Mesendoderm (in vitro differentiated cells): Measurements from ENCODE around the gene CREB3L1.

ENCODE experiments used
- DNase-seq: peaks from one replicate; pipeline ENCODE4 v3.0.0; 2013
- H2AK5ac ChIP-seq: 2 replicates; pipeline ENCODE4 v1.6.1; 2013; ENCODE audit warnings: low read length, inconsistent platforms
- H2BK120ac ChIP-seq: 2 replicates; pipeline ENCODE4 v1.6.1; 2013; ENCODE audit warnings: low read depth, mild to moderate bottlenecking, low read length, moderate library complexity, mixed read lengths
- H2BK15ac ChIP-seq: replicated peaks from 2 replicates; pipeline ENCODE4 v1.6.1; 2013; ENCODE audit warnings: low read depth, mild to moderate bottlenecking, moderate library complexity
- H2BK5ac ChIP-seq: 2 replicates; pipeline ENCODE4 v1.6.1; 2013; ENCODE audit warnings: low read length, inconsistent platforms
- H3K18ac ChIP-seq: 2 replicates; pipeline ENCODE4 v1.6.1; 2013; ENCODE audit warnings: mild to moderate bottlenecking, low read length, mixed read lengths
- H3K23ac ChIP-seq: one replicate; pipeline ENCODE4 v1.6.1; 2013; ENCODE audit warnings: low read length
- H3K27ac ChIP-seq: 2 replicates; pipeline ENCODE4 v1.5.1; 2013; ENCODE audit warnings: low read depth, mild to moderate bottlenecking, inconsistent platforms, low read length, moderate library complexity
- H3K27me3 ChIP-seq: 2 replicates; pipeline ENCODE4 v1.6.1; 2013; ENCODE audit warnings: low read length, control low read depth, mild to moderate bottlenecking, inconsistent platforms; ENCODE audit not compliant: insufficient read depth, poor library complexity
- H3K36me3 ChIP-seq: 2 replicates; pipeline ENCODE4 v1.6.1; 2013; ENCODE audit warnings: low read length, inconsistent platforms; ENCODE audit not compliant: control insufficient read depth, insufficient read depth
- H3K4ac ChIP-seq: one replicate; pipeline ENCODE4 v1.6.1; 2013; ENCODE audit warnings: low read depth, mild to moderate bottlenecking, low read length, moderate library complexity
- H3K4me1 ChIP-seq: 2 replicates; pipeline ENCODE4 v1.6.1; 2013; ENCODE audit warnings: low read depth, low read length, inconsistent platforms; ENCODE audit not compliant: control insufficient read depth
- H3K4me2 ChIP-seq: 2 replicates; pipeline ENCODE4 v1.6.1; 2013; ENCODE audit warnings: low read length
- H3K4me3 ChIP-seq: 2 replicates; pipeline ENCODE4 v1.5.1; 2013; ENCODE audit warnings: mild to moderate bottlenecking, low read length
- H3K56ac ChIP-seq: one replicate; pipeline ENCODE4 v1.6.1; 2013; ENCODE audit warnings: low read length
- H3K79me1 ChIP-seq: 2 replicates; pipeline ENCODE4 v1.6.1; 2013; ENCODE audit warnings: low read length, inconsistent platforms
- H3K79me2 ChIP-seq: 2 replicates; pipeline ENCODE4 v1.6.1; 2013; ENCODE audit warnings: mild to moderate bottlenecking, low read length; ENCODE audit not compliant: control insufficient read depth, insufficient read depth
- H3K9ac ChIP-seq: 2 replicates; pipeline ENCODE4 v1.6.1; 2013; ENCODE audit warnings: low read length, inconsistent platforms
- H4K5ac ChIP-seq: one replicate; pipeline ENCODE4 v1.6.1; 2013; ENCODE audit warnings: low read length
- H4K8ac ChIP-seq: one replicate; pipeline ENCODE4 v1.6.1; 2013; ENCODE audit warnings: low read depth, mild to moderate bottlenecking, control low read depth, low read length, moderate library complexity
- WGBS: extraction: QIAGEN DNeasy Blood & Tissue Kit; methylation state at CpG from one replicate; pipeline ENCODE4 v1.1.7; 2013; ENCODE audit warnings: low lambda C conversion rate, missing lambda C conversion rate; ENCODE audit not compliant: insufficient coverage; ENCODE audit errors: extremely low coverage; 5-methylcytosine and 5-hydroxymethylcytosine counted together

CREB3L1 gene

DNA sequence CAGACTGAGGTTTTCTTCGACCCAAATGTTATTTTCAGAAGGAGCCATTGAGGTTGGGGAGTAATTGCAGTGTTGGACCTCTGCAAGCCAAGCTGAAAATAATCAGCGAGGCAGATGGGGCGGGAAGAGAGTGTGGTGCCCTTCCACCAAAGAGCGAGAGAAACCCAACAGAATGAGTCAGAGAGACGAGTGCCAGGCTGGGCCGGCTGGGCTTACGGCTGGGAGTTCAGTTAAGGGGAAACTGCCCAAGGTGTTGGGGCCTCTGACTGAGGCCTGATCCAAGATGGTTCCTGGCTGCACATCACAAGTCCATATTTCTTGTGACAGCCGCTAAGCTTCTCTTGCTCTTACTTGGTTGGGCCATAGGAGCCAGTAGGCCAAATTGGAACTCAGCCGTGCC lies 30.4 kb upstream of the CREB3L1 start:
- no CpG with 5 or more reads among the region's 9 CpGs for WGBS
- H2BK120ac ChIP-seq, result no peak overlapping the region
- no peak overlapping the region for H3K4me3 ChIP-seq
- H3K79me1 ChIP-seq, result no peaks in the 10 kb centered on the region
- H3K27me3 ChIP-seq, result no peaks in the 10 kb centered on the region
- DNase-seq, result no peak
- H3K79me2 ChIP-seq, result no peaks in the 10 kb centered on the region
- no peak overlapping the region for H2AK5ac ChIP-seq
- no peaks in the 10 kb centered on the region for H3K36me3 ChIP-seq
- no peak overlapping the region for H2BK15ac ChIP-seq
- H3K18ac ChIP-seq, result no peak overlapping the region
- no peak overlapping the region for H2BK5ac ChIP-seq
- no peak overlapping the region for H3K4ac ChIP-seq
- H3K27ac ChIP-seq, result no peak overlapping the region
- no peak overlapping the region for H3K9ac ChIP-seq
- no peak overlapping the region for H4K8ac ChIP-seq
- H3K4me1 ChIP-seq, result peaks cover 4% of the 10 kb centered on the region
- no peak overlapping the region for H3K56ac ChIP-seq
- no peak overlapping the region for H3K4me2 ChIP-seq
- no peak overlapping the region for H4K5ac ChIP-seq
- H3K23ac ChIP-seq, result no peak overlapping the region

- no peak overlapping the region for H3K23ac ChIP-seq
- H3K4me1 ChIP-seq, result peaks cover 1% of the 10 kb centered on the region
- H3K27me3 ChIP-seq, result no peaks in the 10 kb centered on the region
- H3K4ac ChIP-seq, result no peak overlapping the region
- H2BK5ac ChIP-seq, result no peak overlapping the region
- no peak overlapping the region for H3K4me2 ChIP-seq
- H3K9ac ChIP-seq, result no peak overlapping the region
- no peak overlapping the region for H3K18ac ChIP-seq
- no CpG with 5 or more reads among the region's 4 CpGs for WGBS
- no peaks in the 10 kb centered on the region for H3K36me3 ChIP-seq
- H3K79me2 ChIP-seq, result no peaks in the 10 kb centered on the region
- no peak overlapping the region for H3K4me3 ChIP-seq
- DNase-seq, result peak; percentile 94
- no peaks in the 10 kb centered on the region for H3K79me1 ChIP-seq
- no peak overlapping the region for H4K5ac ChIP-seq
- H3K27ac ChIP-seq, result no peak overlapping the region
- H2AK5ac ChIP-seq, result no peak overlapping the region
- H2BK120ac ChIP-seq, result no peak overlapping the region
- no peak overlapping the region for H2BK15ac ChIP-seq
- H4K8ac ChIP-seq, result no peak overlapping the region
- H3K56ac ChIP-seq, result no peak overlapping the region
Observed at GRCh38 chr11:46247659-46248058, 29.8 kb upstream of the CREB3L1 start.

- H2BK120ac ChIP-seq, result peak overlapping the region; percentile 63
- H3K23ac ChIP-seq, result no peak overlapping the region
- peak; percentile 97 for DNase-seq
- H3K36me3 ChIP-seq, result no peaks in the 10 kb centered on the region
- no peaks in the 10 kb centered on the region for H3K27me3 ChIP-seq
- H3K4me3 ChIP-seq, result no peak overlapping the region
- no CpG with 5 or more reads among the region's 19 CpGs for WGBS
- H3K56ac ChIP-seq, result peak overlapping the region; percentile 53
- no peak overlapping the region for H3K4me2 ChIP-seq
- H3K9ac ChIP-seq, result no peak overlapping the region
- H4K8ac ChIP-seq, result no peak overlapping the region
- no peaks in the 10 kb centered on the region for H3K4me1 ChIP-seq
- H3K27ac ChIP-seq, result peak overlapping the region; percentile 13
- no peak overlapping the region for H4K5ac ChIP-seq
- H3K4ac ChIP-seq, result peak overlapping the region; percentile 26
- peak overlapping the region; percentile 47 for H2BK5ac ChIP-seq
- H2BK15ac ChIP-seq, result no peak overlapping the region
- H3K79me1 ChIP-seq, result no peaks in the 10 kb centered on the region
- H3K18ac ChIP-seq, result no peak overlapping the region
- H2AK5ac ChIP-seq, result no peak overlapping the region
- no peaks in the 10 kb centered on the region for H3K79me2 ChIP-seq
Observed at GRCh38 chr11:46248289-46249102, 29.0 kb upstream of the CREB3L1 start.

GRCh38 chr11:46249103-46249937 lies 28.1 kb upstream of the CREB3L1 start:
- Histone ChIP-seq H3K27ac (no peak overlapping the region), H3K18ac (no peak overlapping the region)
- no peak for DNase-seq

GRCh38 chr11:46249938-46250744 lies 27.3 kb upstream of the CREB3L1 start:
- H3K4me2 ChIP-seq, result no peak overlapping the region
- DNase-seq, result no peak
- no peak overlapping the region for H4K8ac ChIP-seq
- WGBS, result no CpG with 5 or more reads among the region's 4 CpGs
- H2BK120ac ChIP-seq, result no peak overlapping the region
- H3K4me1 ChIP-seq, result no peaks in the 10 kb centered on the region
- H3K18ac ChIP-seq, result no peak overlapping the region
- H2AK5ac ChIP-seq, result no peak overlapping the region
- H2BK5ac ChIP-seq, result no peak overlapping the region
- H3K9ac ChIP-seq, result no peak overlapping the region
- H2BK15ac ChIP-seq, result no peak overlapping the region
- H3K36me3 ChIP-seq, result no peaks in the 10 kb centered on the region
- no peaks in the 10 kb centered on the region for H3K27me3 ChIP-seq
- no peak overlapping the region for H4K5ac ChIP-seq
- H3K79me1 ChIP-seq, result no peaks in the 10 kb centered on the region
- no peak overlapping the region for H3K4ac ChIP-seq
- H3K23ac ChIP-seq, result no peak overlapping the region
- no peak overlapping the region for H3K56ac ChIP-seq
- no peak overlapping the region for H3K27ac ChIP-seq
- H3K4me3 ChIP-seq, result no peak overlapping the region
- H3K79me2 ChIP-seq, result no peaks in the 10 kb centered on the region

More at GRCh38 chr11:46249103-46249937, 28.1 kb upstream of the CREB3L1 start:
- no CpG with 5 or more reads among the region's 8 CpGs for WGBS
- Histone ChIP-seq H3K36me3 (no peaks in the 10 kb centered on the region), H2BK15ac (peak overlapping the region; percentile 28), H3K4me2 (no peak overlapping the region), H2BK120ac (peak overlapping the region; percentile 63), H3K4me3 (no peak overlapping the region), H4K5ac (no peak overlapping the region), H3K79me2 (no peaks in the 10 kb centered on the region), H3K27me3 (no peaks in the 10 kb centered on the region), H2BK5ac (no peak overlapping the region), H3K4ac (peak overlapping the region; percentile 56), H4K8ac (no peak overlapping the region), H3K79me1 (no peaks in the 10 kb centered on the region), H3K9ac (no peak overlapping the region), H2AK5ac (no peak overlapping the region), H3K23ac (no peak overlapping the region), H3K4me1 (no peaks in the 10 kb centered on the region), H3K56ac (no peak overlapping the region)
